ENCODE results near the gene NEGR1.

The NEGR1 gene

DNA sequence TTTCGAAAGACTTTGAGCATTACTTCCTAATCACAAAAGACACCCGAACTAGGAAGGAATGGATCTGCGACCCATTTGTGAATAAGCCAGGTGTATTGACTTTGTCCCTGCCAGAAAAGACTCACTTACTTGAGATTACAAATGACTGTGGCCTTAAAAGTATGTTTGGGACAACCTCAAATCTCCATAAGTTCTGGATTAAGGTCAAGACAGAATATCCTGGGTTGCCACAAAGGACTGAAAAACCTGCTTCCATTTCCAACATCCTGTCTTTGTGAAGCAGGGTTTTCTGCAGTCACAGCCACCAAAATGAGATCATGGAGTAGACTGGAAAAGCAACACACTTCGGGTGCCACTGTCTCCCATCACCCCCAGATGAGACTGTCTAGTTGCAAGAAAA lies 664.1 kb downstream of the NEGR1 start:
- no peak for DNase-seq

DNA sequence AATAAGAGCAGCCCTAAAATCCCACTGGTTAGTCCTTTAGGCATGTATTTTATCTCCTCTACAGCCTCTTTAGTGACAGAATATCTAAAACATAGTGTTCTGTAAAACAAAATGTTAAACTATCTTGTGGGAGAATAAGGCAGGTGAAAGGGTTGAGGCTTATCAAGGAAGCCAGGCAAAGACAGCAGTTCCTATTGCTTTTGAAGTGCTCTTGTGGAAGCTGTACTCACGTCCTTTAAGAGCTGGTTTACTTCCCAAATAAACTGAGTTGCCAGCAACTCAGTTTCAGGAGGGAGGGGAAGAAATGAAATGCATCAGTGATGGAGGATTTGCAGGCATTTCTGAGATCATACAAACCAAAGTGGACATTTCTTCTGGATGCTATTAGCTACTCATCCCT lies 671.9 kb downstream of the NEGR1 start:
- no peak for DNase-seq

DNA sequence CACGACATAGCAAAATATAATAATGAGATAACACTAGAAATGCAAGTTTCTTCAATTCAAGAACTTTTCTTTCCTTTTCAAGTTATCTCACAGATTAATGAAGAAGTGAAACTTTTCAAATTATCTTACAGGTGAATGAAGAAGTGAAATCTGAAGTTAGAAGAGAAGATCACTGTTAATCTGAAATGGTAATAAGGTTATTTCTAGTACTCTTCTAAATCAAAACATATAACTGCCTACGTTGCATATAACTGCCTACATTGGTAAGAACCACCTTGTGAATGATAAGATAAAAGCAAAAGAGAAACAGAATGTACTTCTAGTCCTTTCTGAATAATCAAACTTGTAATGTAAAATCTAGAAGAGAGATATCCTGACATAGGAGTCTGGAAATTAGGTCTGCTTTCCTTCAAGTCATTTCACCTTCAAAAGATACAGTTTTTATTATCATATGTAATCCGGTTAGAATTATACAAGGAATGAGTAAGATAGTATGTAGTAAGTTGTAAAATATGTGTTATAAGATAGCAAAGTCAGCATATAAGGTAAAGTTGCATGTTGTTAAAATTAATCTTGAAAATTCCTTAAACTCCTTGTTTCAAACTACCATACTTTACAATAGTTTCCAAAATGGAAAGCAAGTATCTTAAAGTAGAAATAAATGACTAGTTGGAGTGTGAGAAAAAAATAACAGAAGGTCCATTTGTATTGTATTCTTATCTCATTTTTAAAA lies 679.1 kb downstream of the NEGR1 start:
- no peak for DNase-seq

- DNase-seq = no peak
These were observed 682.3 kb downstream of the NEGR1 start for GRCh38 chr1:71600023-71600422.

DNA sequence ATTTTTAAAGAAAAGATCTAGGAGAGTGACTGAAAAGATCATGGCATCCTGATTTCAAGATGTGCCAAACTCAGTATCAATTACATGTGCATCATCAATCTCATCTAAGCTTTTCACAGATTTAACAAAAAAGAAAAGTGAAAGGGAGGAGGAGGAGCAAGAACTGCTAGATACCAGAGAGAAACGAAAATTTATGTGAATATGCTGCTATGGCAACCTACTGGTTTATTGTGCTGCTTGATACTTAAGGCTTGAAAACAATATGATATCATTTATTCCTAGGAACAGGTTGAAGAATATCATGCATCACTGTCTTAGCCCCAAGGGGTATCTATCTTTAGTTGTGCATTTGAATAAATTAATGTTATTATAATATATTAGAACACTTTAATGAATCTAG lies 683.0 kb downstream of the NEGR1 start:
- no peak for DNase-seq

DNA sequence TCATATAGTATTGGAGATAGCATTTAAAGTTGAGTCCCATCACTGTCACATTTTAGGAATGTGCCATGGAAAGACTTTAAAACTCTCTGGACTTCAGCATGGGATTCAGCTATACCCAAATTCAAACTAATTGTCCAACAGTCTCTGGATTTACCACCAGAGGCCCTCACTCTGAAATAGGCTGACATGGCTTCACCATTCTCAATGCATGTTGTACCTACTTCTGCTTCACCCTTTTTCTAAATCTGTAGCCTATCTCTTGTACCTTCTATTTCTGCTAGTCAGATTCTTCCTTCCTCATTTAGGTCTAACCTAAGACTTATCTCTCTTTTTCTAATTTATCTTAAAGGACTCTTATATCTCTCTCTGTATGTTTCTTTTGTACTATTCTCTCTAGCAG lies 688.8 kb downstream of the NEGR1 start:
- no peak for DNase-seq

- DNase-seq = no peak
These were observed 689.6 kb downstream of the NEGR1 start for GRCh38 chr1:71592646-71593274.

DNA sequence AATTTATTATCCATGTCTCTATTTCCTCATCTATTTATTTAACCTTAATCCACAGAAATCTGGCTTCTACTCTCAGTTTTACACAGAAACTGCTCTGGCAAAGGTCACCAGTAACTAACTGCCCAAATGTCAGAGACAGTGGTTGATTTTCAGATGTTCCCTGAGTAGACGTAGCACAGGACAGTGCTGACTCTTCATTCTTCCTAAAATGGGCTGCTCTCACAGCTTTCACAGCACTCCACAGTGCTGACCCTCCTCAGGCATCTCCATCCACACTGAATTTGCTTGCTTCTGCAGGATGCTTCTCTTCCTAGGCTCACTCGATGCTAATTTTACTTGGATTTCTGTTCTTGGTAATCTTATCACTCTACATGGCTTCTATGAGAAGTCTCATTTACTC lies 693.3 kb downstream of the NEGR1 start:
- no peak for DNase-seq

DNA sequence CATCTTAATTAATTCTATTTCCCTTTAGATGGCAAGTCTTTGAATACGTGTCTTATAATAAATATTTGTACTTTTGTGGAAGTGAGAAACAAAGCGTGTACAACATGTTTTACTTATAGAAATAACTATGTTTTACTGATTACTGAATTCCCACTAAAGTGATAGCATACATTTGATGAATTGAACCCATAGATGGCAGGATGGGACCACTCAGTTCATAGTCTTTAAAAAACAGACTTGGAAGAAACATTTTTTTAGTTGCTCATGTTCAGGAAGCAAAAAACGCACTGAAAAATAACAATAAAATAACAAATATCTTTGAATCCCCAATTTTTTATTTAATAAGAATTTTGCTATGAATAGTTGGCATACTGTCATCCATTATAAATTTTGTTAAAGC lies 694.4 kb downstream of the NEGR1 start:
- no peak for DNase-seq

- DNase-seq = no peak
These were observed 696.3 kb downstream of the NEGR1 start for GRCh38 chr1:71586030-71586429.

- DNase-seq = no peak
These were observed 698.6 kb downstream of the NEGR1 start for GRCh38 chr1:71583756-71584155.

DNA sequence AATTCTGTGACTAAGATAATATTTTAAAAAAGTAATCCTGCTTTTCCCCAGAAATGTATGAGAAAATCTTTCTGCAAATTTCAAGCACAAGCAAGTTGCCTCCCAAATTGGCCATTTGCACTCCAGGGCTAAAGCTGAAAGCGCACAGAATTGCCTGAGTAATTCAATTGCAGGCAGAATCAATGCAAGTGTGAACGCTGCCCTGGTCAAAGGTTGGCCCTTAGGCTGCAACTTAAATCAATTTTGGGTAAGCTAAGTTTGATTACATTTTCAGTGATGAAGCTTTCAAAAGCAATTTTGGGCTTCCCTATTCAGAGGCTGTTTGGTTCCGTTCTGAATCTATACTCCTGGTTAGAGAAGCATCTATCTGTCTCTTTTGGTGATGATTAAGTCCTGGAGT lies 699.7 kb downstream of the NEGR1 start:
- DNase-seq = no peak

DNA sequence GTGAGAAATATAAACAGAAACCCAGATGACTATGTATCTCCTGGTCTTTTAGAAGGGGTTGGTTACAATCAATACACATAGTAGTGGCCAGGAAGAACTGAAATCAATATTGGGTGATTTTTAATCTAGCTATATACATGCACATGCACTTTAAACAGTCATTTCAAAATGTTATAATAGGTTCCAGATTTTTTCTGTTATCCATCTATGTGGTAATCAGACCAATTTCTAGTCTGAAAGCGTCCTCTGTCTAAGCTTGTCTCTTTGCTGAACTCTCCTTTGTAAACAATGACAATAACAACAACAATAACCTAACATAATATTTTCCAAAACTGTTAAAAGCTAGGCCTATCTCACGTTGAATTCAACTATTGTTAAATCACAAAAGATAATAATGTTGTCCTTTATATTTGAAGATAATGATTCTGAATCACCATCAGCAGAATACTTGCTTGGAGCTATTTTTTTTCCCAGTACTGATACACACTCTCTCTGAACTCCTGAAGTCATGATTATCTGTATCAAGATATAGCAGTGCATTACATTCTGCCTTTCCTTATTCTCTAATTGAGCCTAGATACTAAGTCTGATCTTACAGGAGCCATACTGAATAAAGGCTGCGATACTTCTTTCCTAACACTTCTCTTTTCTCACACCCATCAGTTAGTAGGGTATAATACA lies 704.7 kb downstream of the NEGR1 start:
- DNase-seq = no peak

- no peak for DNase-seq
These were observed 710.3 kb downstream of the NEGR1 start for GRCh38 chr1:71572038-71572437.

DNA sequence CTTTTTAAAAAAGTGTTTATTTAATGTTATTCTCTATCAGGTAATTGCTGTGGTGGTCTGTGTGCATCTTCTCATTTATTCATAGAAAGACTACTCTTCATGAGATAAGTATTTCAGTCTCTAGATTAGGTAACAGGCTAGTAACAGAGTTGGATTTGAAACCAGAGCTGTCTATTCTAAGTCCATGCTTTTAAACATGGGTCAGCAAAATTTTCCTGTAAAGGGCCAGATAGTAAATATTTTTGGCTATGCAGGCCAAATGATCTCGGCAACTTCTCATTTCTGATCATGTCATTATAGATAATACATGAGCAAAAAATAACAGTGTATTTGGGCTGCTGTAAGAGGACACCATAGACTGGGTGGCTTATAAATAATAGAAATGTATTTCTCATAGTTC lies 715.9 kb downstream of the NEGR1 start:
- DNase-seq = no peak

DNA sequence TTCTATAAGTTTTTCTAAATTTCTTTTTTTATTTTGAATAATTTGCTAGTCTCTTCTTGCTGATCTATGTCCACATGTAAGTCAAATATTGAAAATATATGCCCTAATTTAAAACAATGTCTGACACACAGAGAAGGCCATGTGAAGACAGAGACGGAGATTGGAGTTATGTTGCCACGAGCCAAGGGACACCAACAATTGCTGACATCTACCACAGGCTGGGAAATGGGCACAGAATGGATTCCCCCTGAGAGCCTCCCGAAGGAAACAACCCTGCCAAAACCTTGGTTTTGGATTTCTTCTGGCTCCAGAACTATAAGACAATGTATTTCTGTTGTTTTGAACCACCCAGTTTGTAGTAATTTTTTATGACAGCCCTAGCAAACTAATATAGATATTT lies 716.5 kb downstream of the NEGR1 start:
- DNase-seq = no peak

DNA sequence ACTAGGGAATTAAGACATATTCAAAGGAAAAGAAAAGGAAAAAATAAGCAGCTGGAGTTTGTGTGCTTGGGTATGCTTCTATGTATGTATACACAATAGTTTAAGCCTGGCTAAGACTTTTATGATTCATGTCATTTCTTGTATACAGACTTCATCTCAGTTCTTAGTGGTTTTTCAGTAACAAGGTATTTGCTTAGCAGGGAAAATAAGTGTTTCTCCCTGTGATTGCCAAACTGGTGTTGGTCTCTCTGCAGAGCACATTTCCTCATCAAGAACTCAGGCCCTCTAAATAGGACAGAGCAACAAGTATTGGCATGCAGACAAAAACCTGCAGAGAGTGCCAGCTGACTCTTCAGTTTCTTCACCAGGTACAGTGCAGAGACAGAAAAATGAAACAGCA lies 717.1 kb downstream of the NEGR1 start:
- no peak for DNase-seq

DNA sequence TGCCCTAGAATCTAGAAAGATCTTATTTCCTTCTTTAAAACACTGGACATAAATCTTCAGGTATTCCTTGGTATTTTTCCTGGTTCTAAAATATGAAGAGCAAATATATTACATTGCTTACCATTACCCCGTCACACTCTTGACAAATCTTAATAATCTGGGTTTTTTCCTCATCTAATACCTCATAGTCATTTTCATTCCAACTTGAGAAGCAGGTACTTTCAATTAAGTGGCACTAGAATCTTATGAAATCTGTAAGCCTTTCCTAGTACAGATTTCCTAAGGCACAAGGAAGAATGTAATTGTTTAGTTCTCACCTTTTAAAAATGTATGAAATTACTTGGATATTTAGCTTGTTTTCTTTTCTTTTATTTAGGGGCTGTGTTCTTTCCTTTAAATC lies 720.0 kb downstream of the NEGR1 start:
- DNase-seq = no peak

- no peak for DNase-seq
These were observed 720.6 kb downstream of the NEGR1 start for GRCh38 chr1:71561729-71562128.

GRCh38 chr1:71561206-71561605 lies 721.1 kb downstream of the NEGR1 start:
- no peak for DNase-seq

- DNase-seq = no peak
These were observed 722.5 kb downstream of the NEGR1 start for GRCh38 chr1:71559880-71560279.

DNA sequence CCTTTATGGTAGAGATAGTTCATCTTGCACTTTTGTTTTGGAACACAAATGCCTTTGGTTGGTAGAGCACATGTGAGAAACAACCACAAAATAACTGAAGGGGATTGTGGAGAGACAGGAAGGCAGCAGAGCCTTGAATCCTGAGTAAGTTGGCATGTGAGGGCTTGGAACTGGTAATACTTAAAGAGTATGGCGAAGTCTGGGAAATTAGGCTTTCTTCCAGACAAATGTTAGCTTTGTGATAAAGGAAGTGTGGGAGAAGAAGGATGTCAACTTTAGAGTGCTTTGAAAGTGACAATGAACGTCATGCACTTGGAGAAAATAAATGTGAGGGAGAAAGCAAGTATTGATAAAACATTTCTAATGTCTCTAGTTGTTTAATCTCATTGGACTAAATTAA lies 725.2 kb downstream of the NEGR1 start:
- DNase-seq = no peak

GRCh38 chr1:71548398-71548890 lies 733.9 kb downstream of the NEGR1 start:
- DNase-seq = no peak

GRCh38 chr1:71542155-71542554 lies 740.2 kb downstream of the NEGR1 start:
- DNase-seq = no peak

Data from effector CD4-positive, alpha-beta T cell (primary cell).